Measurements from ENCODE around the gene DNA2.

GRCh38 chr10:68367121-68367520 lies 104.7 kb downstream of the DNA2 start:
- TF ChIP-seq CTCF (IDR thresholded peaks at IDR 0.05) = no peak
- TF ChIP-seq POLR2AphosphoS5 (IDR thresholded peaks at IDR 0.05) = no peak

Measured in breast epithelium (tissue), 3 donors.